Measurements from ENCODE around the gene ZNF606.

Gene ZNF606

DNA sequence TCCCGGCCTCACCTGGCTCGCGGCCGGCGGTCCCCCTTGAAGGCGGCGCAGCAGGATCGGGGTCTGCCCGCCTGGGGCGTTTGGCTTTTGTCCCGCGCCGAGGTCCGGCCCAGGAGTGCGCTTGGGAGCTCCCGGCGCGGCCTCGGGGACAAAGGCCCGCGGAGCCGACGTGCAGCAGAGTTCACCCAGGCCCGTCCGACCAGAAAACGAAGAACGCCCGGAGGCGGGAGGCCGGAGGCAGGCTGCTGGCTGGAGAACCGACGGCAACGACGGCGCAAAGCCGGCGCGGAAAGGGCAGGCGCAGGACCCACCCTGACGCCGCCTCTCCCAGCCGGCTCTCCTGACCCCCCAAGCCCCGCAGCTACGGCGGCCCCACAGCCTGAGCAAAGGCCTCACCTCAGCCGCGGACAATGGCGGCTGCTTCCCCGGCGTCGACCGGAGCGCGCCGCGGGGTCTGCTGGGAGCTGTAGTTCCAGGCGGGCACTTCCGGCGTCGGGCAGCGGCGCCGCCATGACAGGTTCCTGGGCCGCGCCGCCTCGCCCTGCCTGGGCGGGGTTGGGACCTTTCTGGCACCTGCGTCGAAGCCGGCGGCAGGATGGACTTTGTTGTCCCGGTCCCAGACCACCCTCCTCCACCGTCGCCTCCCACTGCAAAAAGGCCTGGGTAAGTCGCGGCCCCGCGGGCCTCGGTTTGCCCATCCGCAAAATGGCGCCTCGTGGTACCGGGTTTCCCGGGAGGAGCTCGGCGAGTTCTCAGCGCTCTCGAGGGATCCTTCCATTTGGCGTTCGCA, at the start of gene ZNF606:
Gene ZNF606 (minus strand): TSS at position 437 of the 790 bp plus-strand sequence. CDS start 1,501 bp downstream, outside the sequence.
- peak; percentile 62 to 66 for DNase-seq (ENCODE audit: low read depth in 2 of 2)

- DNase-seq (ENCODE audit: low read depth in 2 of 2) = no peak
These were observed 49.6 kb upstream of the ZNF606 start for GRCh38 chr19:58052256-58052655.

DNA sequence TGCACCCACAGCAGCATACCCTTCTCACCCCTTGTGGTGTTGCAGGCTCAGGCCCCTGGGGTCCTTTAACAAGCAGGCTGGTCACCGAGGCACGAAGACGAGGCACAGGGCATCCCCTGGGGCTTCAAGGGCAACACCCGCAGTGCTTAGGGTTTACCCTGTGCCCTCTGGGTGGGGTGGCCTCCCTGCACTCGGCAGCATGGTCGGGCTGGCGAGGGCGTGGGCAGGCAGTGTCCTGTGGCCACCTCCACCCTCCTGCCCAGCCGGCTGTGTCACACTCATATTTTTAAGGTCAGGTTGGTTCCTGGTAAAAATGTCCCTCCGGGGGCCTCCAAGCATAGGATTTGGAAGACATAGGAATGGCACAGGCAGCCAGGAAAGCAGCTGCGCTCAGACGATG, 45.1 kb upstream of the ZNF606 start:
- DNase-seq (ENCODE audit: low read depth in 2 of 2) = no peak

DNA sequence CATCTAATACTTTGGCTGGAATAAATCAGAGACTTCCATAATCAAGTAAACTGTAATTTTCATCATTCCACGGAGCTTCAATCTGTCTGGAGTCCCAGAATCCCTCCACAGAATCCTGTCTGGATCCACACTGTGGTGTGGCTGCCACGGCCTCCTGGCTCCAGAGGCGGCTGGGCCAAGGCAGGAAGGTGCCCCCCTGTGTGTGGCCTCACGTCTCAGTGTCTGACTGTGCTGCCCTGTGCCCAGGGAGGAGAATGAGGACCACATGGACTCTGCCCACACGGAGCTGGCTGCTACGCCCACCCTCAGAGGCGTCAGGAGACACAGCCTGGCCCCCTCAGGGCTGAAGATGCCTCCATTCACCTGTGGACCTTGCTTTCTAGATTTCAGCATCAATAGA, 44.2 kb upstream of the ZNF606 start:
- no peak for DNase-seq (ENCODE audit: low read depth in 2 of 2)

- no peak for DNase-seq (ENCODE audit: low read depth in 2 of 2)
These were observed 42.9 kb upstream of the ZNF606 start for GRCh38 chr19:58045411-58046050.

DNA sequence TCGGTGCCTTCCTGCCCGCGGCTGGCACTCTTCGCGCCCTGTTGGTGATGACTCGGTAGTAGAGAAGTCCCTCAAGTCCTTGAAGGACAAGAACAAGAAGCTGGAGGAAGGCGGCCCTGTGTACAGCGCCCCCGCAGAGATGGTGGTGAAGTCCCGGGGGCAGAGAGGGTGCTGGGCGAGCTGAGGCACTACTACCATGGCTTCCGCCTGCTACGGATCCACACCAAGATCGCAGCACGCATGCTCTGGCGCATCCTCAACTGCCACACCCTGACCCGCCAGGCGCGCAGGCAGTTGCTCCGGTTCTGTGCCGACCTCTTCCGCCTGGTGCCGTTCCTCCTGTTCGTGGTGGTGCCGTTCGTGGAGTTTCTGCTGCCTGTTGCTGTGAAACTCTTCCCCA, 42.3 kb upstream of the ZNF606 start:
- DNase-seq (ENCODE audit: low read depth in 2 of 2) = no peak

- no peak for DNase-seq (ENCODE audit: low read depth in 2 of 2)
These were observed 41.8 kb upstream of the ZNF606 start for GRCh38 chr19:58044391-58044790.

GRCh38 chr19:58042495-58043340, 40.1 kb upstream of the ZNF606 start:
- DNase-seq (ENCODE audit: low read depth in 2 of 2) = no peak

GRCh38 chr19:58040751-58041525, 38.3 kb upstream of the ZNF606 start:
- DNase-seq (ENCODE audit: low read depth in 2 of 2) = no peak

DNA sequence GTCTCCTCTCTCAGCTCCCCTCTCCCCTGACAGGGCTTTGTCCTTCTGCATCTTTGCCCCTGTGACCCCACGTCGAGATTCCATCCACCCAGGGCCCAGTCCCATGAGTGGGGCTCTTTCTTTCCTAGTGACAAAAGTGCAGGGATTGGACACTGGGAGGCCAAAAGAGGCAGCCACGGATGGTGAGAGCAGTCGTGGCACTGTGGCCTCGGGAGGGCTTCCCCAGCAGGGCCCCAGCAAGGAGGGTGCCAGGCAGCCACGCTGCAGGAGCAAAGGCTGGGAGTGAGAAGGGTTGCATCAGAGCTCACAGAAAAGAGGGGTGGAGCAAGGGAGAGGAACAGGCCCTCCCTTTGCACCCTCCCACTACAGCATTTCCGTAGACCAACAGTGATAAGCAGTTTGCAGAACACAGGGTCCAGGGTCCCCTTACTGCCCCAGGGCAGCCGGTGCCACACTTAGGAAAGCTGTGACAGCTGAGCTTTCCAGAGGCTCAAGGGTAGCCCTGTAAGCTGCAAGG, 36.1 kb upstream of the ZNF606 start:
- no peak for DNase-seq (ENCODE audit: low read depth in 2 of 2)

GRCh38 chr19:58037927-58038687, 35.5 kb upstream of the ZNF606 start:
- DNase-seq (ENCODE audit: low read depth in 2 of 2) = no peak

DNA sequence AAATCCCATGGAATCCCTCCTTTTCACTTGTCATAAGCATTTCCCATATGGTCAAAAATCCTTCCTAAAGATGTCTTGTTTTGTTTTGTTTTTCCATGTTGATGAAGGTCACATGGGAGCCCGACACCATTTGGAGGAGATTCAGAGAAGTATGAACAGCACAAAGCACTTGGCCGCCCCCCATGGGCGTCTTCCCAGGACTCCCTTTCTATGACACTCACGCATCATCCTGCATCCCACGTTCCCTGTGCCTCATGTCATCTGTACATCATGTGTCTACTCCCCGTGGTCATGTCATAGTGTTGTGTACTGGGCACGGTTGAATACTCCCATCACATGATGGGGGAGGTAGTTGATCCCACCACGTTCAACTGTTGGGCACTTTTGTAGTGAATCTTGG, 33.2 kb upstream of the ZNF606 start:
- no peak for DNase-seq (ENCODE audit: low read depth in 2 of 2)

DNA sequence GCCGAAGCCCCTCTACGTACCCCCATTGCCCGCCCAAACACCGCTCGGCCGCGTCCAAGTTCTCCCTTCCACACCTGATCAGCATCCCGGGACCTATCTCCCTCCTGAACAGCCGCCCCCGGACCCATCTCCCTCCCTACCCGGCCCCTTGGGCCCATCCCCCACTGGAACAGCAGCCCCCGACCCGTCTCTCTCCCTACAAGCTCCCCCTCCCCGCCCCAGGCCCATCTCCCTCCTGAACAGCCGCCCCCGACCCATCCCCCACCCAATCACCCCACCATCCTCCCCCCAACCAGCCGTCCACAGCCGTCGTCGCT, 31.8 kb upstream of the ZNF606 start:
- DNase-seq (ENCODE audit: low read depth in 2 of 2) = no peak

DNA sequence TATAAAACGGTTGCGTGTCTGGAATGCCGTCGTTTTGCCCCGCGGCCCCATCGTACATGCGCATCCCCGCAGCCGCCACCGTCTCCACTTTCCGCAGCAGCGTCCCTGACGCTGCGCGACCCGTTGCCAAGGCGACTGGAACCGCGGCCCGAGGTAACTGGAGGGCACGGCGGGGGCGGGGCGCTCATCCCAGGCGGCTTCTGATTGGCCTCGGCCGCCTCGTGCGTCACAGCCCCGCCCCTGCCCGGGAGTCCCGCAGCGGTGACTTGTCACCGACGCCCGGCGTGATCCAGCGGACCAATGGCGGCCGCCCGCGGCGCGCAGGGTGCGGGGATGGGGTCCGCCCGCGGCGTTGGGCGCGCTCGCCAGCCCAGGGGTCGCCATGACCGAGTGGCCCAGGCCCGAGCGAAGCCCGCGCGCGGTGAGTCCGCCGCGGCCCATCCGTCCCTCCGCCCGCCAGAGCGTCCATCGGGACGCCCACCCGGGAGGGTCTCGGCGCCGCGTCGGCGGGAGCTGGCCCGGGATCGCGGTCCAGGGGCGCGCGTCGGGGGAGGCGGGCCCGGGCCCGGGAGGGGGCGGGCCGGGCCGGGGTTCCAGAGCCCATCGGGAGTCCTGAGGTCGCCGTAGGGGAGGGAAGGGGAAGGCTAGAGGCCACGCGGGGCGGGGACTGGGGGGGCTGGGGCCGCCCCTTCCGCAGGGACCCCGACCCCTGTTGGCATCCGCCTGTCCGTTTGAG, 31.3 kb upstream of the ZNF606 start, which contains the start of gene ZSCAN1:
Gene ZSCAN1 (plus strand): TSS at position 285 of the 736 bp plus-strand sequence. CDS start 3,812 bp downstream, outside the sequence.
- peak; percentile 69 to 70 for DNase-seq (ENCODE audit: low read depth in 2 of 2)

DNA sequence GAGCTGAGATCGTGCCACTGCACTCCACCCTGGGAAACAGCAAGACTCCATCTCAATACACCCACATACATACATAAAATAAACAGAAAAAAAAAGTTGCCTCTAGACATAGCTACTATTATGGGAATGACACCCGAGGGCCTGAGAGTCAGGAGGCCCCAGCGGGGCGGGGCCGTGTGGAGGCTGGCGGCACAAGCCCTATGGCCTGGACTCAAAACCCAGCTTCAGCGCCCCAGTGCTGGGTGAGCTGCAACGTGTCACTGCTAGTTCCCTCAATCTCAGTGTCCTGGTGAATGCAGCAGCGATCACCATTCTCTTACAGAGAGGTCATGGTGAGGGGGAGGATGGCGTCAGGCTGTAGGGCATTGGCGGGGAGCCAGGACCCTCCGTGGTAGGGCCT, 22.0 kb upstream of the ZNF606 start:
- DNase-seq (ENCODE audit: low read depth in 2 of 2) = no peak

GRCh38 chr19:58022283-58022660, 19.7 kb upstream of the ZNF606 start:
- DNase-seq (ENCODE audit: low read depth in 2 of 2) = no peak

DNA sequence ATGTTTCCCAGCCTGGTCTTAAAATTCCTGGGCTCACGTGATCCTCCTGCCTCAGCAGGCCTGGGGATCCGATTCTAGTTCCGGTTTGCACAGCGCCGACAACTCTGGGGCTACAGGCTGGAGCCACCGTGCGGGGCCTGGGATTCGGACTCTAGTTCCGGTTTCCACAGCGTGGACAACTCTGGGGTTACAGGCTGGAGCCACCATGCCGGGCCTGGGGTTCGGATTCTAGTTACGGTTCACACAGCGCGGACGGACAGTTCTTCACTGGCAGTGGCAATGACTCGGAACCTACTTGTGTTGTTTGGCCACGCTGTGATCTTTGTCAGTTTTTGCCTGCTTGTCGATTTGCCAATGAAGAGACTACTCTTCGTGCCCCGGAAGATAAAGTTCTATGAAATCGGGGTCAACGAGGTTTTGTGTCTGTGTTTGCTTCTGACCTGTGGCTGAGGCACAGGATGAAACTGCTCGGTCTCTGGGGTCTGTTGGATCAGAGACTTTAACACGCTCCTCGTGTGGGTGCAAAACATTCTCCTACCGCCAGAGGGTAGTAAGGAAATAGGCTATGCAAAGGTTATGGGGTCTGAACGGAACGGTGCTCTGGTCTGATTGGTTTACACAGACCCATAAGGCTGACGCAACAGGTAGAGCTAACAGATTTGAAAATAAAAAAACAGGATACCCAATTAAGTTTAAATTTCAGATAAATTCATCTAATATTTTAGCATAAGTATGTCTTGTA, 19.1 kb upstream of the ZNF606 start:
- no peak for DNase-seq (ENCODE audit: low read depth in 2 of 2)

- DNase-seq (ENCODE audit: low read depth in 2 of 2) = no peak
These were observed 17.5 kb upstream of the ZNF606 start for GRCh38 chr19:58020129-58020528.

GRCh38 chr19:58014141-58014540, 11.5 kb upstream of the ZNF606 start:
- DNase-seq (ENCODE audit: low read depth in 2 of 2) = no peak
